GM21717 (cell line): ENCODE measurements around the gene TENM3.

Experiments used
- ATAC-seq: cut with Tn5 transposase; IDR thresholded peaks from one replicate; pipeline ENCODE4 v1.9.1; 2021; ENCODE audit warnings: mild to moderate bottlenecking, moderate library complexity; ENCODE audit not compliant: unreplicated experiment

The TENM3 gene

DNA sequence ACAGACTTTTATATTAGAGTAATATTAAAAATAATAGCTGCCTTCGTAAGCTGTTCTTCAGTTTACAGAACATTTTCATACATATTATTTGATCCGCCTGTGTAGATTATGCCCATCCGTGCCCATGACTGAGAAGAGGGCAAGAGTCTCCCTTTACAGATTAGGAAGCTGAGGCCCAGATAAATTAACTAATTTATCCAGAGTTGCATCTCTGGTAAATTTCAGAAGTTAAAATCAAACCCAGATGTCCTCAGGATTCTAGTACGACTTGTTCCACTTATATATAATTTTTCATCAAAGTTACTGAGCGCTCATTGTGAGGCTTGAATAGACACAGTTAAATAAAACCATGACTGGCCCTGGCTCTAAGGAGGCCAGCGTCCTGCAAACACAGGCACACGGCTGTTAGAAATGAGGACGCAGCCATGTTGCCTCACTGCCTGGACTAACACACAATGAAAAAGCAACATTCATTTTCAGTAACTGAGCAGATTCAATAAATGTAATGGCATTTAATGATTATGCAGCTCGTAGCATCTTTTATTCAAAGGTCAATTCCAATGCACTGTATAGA is 148.0 kb downstream of the TENM3 start:
- ATAC-seq = no peak

DNA sequence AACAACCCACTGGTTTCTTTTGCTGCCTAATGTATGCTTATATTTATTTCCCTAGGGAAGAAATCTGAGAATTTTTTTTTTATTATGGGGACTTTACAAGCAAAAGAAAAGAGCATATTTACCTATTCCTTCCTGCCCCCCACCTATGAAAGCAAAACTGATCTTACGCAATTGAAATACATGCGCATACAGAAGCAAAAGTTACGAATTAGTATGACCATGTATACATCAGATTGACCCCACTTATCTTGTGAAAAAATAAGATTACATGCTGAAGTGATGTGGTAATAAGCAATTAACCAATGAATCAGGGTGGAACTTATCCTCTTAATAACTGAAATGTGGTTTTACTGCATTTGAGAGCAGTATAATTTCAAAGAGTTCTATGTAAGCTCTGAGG is 151.0 kb downstream of the TENM3 start:
- no peak for ATAC-seq

- ATAC-seq = no peak
Measured at GRCh38 chr4:182400081-182400480, 156.9 kb downstream of the TENM3 start.

GRCh38 chr4:182400790-182401189 is 157.6 kb downstream of the TENM3 start:
- no peak for ATAC-seq

- no peak for ATAC-seq
Measured at GRCh38 chr4:182404376-182404775, 161.2 kb downstream of the TENM3 start.

GRCh38 chr4:182405087-182405486 is 161.9 kb downstream of the TENM3 start:
- no peak for ATAC-seq

- no peak for ATAC-seq
Measured at GRCh38 chr4:182409271-182409670, 166.1 kb downstream of the TENM3 start.

DNA sequence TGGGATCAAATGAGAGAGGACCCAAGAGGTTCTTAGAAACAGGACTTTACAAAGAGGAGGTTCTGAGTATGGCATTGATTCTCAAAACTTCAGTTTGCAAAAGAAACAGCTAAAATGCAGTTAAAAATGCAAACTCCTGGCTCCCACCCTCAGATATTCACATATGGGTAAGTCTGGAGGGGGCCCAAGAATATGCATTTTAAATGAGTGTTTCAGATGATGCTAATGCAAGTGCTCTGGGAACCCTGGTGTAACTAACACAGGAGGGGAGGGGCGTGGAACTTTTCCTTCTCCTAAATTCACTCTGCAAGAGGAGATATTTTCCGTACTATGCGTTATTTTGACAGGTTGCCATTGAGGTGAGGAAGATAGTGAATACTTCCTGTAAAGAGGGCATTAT is 168.2 kb downstream of the TENM3 start:
- ATAC-seq = no peak

DNA sequence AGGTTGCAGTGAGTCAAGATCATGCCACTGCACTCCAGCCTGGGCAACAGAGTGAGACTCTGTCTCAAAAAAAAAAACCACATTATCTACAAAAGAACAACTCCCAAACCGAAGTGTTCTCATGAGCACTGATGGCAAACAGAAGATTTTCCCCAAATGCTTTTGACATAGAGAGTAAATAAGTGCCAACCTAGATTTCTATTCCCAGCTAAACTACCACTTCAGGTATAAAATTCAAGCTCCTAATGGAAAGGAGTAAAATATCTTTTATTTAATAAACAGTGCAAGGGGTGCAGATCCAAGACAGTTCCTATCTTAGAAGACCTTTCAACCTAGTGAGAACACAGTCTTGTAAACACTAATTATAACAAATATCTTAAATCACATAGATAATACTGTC is 170.3 kb downstream of the TENM3 start:
- ATAC-seq = no peak

DNA sequence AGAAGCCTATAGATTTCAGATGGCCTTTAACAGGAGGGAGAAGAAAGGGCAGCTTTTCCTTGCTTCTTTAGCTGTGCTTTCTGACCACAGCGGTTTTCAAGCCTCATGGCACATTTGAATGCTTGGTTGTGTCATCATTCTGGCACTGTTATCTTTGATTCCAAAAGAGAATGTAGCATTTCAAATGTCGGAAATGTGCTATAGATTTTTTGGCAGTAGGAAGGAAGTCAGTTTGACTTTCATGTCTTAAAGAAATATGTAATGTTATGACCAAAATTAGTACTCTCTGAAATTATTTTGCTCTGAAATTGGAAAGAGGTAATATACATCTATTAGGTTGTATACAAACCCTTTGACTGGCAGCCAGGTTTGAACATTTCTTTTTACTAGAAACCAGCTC is 171.9 kb downstream of the TENM3 start:
- ATAC-seq = no peak

GRCh38 chr4:182416067-182416466 is 172.9 kb downstream of the TENM3 start:
- ATAC-seq = no peak

DNA sequence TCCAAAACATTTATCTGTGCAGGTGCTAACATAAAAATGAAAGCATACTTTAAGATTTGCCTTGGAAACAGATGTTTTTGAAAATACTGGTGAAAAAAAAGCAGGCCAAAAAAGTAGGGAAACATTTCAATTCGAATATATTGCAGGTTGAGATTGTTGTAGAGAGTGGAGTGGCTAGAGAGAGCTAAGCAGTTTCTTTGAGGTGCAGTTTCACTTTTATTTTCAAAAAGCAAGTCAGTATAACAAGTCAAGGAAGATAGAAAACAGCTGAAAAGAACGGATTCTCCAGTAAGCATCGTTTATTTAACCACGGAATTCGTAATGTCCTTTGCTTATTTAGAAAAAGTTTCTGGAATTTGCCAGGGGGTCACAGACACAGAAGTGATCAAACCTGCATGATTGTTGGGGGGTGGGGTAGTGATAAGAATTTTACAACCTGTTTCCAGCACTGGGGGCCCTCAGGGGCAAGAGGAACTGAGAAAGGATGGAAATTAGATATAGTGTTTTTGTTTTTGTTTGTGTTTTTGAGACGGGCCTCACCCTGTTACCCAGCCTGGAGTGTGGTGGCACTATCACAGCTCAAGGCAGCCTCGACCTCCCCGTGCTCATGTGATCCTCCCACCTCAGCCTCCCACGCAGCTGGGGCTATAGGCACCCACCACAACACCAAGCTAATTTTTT is 175.0 kb downstream of the TENM3 start:
- peak; percentile 85 for ATAC-seq

- no peak for ATAC-seq
Measured at GRCh38 chr4:182420189-182420588, 177.0 kb downstream of the TENM3 start.

DNA sequence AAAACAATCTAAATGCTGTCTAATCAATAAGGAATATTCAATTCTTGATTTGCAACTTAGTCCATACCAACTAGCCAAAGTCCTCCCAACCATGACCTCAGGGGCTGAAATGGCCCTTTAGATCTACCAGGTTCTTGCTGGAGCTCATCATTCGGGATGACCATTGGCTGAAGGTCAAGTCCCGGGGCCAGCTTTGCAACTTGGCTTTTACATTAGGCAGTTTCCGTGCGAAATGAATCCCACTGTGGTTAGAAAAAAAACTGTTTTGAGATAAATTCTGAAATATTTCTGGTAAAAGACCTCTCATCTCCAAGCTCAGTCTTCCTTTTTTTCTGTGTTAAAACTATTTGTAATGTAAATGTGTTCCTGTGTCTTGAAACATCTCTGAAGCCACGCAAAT is 178.6 kb downstream of the TENM3 start:
- no peak for ATAC-seq

- ATAC-seq = no peak
Measured at GRCh38 chr4:182425302-182425701, 182.1 kb downstream of the TENM3 start.

DNA sequence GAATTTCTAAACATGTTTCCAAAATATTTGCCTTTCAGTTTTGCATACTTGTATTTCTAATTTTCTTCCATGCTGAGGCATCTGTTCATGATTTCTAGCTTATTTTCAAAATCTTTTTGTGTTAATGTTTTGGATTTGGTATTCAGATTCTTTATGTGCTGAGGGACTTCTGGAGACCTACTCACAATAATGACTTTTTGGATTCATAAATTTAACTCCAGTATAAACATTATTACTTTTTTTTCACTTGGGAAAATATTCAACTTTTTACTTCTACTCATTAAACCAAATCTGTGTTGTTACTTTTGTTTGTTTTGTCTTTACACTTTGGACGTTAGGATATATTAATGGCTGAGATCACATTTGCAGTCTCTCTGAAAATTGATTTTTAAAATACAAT is 183.7 kb downstream of the TENM3 start:
- no peak for ATAC-seq

DNA sequence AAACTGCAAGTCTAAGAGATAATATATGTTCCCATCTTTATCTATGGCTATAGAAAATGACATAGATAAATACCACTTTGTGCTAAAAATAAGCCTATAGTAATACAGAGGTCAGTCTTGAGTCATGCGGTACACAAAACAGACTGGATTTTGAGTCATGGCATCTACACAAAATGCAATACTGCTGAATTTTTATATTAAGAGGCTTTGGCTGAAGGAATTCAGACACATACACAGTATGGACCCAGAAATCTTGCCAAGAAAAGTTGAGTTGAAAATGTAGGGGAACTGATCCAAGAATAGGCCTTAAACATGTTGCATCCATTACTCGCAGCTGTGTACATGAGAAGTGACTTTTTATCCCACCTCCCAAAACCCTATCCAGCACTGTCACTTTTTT is 184.4 kb downstream of the TENM3 start:
- ATAC-seq = no peak

DNA sequence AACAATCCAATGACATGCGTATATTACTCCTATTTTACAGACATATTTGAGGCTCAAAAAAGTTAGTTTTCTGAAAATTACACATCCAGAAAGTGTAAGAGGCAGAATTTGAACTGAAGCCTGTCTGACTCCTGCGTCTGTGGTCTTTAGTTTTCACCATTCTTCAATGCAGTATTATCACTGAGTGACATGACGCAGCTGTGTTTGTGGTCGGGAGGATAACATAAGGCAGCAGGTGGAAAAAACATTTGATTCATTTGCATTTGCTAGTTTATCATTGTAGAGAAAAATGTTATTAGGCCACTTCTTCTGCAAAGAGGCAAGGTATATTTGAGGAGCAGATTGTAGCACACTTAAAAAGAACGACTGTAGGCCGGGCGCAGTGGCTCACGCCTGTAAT is 186.7 kb downstream of the TENM3 start:
- no peak for ATAC-seq

DNA sequence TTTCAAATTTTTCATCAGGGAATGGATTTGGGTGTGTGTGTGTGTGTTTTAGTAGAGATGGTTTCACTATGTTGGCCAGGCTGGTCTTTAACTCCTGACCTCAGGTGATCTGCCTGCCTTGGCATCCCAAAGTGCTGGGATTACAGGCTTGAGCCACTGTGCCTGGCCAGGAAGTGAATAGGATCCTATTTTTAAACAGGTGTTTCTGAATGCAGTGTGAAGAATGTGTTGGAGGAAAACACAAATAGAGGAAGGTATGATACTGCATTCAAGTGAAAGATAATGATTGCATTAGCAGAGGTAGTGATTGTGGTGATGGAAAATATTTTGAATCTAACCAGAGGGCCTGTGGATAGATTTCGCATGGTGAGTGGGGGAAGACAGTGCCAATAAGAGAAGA is 189.6 kb downstream of the TENM3 start:
- ATAC-seq = no peak

GRCh38 chr4:182434720-182435119 is 191.5 kb downstream of the TENM3 start:
- ATAC-seq = no peak

DNA sequence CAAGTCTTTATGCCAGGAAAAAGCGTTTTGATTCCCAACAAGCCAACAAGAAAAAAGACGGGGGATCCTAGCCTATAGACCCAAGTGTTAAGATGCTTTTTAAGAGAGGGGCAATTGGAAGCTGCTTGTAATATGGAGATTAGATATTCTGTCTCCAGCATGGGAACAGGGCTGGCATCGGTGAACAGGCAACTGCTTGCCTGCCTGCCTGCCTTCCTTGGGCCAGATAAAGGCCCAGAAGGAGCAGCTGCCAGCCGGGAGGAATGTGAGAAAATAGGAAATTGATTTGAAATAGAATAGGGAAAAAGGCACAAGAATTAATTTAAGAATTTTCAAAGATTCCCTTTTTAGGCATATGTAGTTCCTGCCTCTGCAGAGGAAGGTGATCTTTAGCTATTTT is 192.2 kb downstream of the TENM3 start:
- no peak for ATAC-seq

- ATAC-seq = no peak
Measured at GRCh38 chr4:182443070-182443469, 199.9 kb downstream of the TENM3 start.

- ATAC-seq = no peak
Measured at GRCh38 chr4:182447767-182448280, 204.6 kb downstream of the TENM3 start.
